ENCODE measurements around the gene JAK3.

The JAK3 gene

DNA sequence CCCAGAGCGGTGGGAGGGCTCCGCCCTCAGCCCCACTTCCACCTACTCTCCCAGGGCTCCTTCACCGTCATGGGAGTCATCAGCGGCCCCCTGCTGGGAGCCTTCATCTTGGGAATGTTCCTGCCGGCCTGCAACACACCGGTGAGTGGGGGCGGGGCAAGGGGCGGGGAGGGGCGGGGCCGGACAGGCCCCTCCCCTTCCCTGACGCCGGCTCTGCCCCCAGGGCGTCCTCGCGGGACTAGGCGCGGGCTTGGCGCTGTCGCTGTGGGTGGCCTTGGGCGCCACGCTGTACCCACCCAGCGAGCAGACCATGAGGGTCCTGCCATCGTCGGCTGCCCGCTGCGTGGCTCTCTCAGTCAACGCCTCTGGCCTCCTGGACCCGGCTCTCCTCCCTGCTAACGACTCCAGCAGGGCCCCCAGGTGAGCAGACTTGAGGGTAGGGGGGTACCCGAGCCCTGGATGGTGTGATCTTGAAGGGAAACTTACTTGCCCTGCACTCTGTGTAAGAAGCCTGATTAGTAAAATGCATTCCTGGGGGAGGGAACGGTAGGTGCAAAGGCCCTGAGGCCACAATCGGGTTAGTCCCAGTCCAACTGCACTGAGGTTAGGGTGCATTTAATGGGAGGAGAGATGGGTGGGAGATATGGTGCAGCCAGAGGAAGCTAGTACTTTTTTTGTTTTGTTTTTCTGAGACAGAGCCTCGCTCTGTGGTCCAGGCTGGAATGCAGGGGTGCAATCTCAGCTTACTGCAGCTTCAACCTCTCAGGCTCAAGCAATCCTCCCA, 36.0 kb upstream of the JAK3 start:
- TF ChIP-seq CEBPB (IDR thresholded peaks at IDR 0.05) (no peak), EP300 (IDR thresholded peaks at IDR 0.05; ENCODE audit: borderline replicate concordance) (no peak), TEAD4 (IDR thresholded peaks at IDR 0.05) (no peak), ZBTB7A (IDR thresholded peaks at IDR 0.05; ENCODE audit: low read depth) (no peak), NFIC (IDR thresholded peaks at IDR 0.05) (no peak), TAF1 (IDR thresholded peaks at IDR 0.05; ENCODE audit: low read depth) (no peak), YY1 (IDR thresholded peaks at IDR 0.05; ENCODE audit: low read depth) (no peak), CREB1 (IDR thresholded peaks at IDR 0.05; ENCODE audit: low read depth) (no peak), REST (IDR thresholded peaks at IDR 0.05; ENCODE audit: low read depth) (no peak), EGR1 (IDR thresholded peaks at IDR 0.05) (no peak), FOXM1 (IDR thresholded peaks at IDR 0.05; ENCODE audit: borderline replicate concordance, low read depth) (no peak), TCF12 (IDR thresholded peaks at IDR 0.05; ENCODE audit: low read depth) (no peak), RAD21 (IDR thresholded peaks at IDR 0.05; ENCODE audit: low read depth) (no peak)
- TF ChIP-seq, protein P1, sequence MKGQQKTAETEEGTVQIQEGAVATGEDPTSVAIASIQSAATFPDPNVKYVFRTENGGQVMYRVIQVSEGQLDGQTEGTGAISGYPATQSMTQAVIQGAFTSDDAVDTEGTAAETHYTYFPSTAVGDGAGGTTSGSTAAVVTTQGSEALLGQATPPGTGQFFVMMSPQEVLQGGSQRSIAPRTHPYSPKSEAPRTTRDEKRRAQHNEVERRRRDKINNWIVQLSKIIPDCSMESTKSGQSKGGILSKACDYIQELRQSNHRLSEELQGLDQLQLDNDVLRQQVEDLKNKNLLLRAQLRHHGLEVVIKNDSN (IDR thresholded peaks at IDR 0.05) = no peak
- TF ChIP-seq, protein P2, sequence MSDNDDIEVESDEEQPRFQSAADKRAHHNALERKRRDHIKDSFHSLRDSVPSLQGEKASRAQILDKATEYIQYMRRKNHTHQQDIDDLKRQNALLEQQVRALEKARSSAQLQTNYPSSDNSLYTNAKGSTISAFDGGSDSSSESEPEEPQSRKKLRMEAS (IDR thresholded peaks at IDR 0.05) = no peak

- TF ChIP-seq FOXM1 (IDR thresholded peaks at IDR 0.05; ENCODE audit: borderline replicate concordance, low read depth) (no peak), CREB1 (IDR thresholded peaks at IDR 0.05; ENCODE audit: low read depth) (no peak), REST (IDR thresholded peaks at IDR 0.05; ENCODE audit: low read depth) (no peak)
Measured at GRCh38 chr19:17881701-17882100, 33.9 kb upstream of the JAK3 start.

- TF ChIP-seq, protein P2 (IDR thresholded peaks at IDR 0.05) = no peak
- no peak for TF ChIP-seq TCF12 (IDR thresholded peaks at IDR 0.05; ENCODE audit: low read depth)
- TF ChIP-seq ZBTB7A (IDR thresholded peaks at IDR 0.05; ENCODE audit: low read depth) = no peak
- no peak for TF ChIP-seq TAF1 (IDR thresholded peaks at IDR 0.05; ENCODE audit: low read depth)
- no peak for TF ChIP-seq EGR1 (IDR thresholded peaks at IDR 0.05)
- TF ChIP-seq EP300 (IDR thresholded peaks at IDR 0.05; ENCODE audit: borderline replicate concordance) = no peak
- TF ChIP-seq FOXM1 (IDR thresholded peaks at IDR 0.05; ENCODE audit: borderline replicate concordance, low read depth) = no peak
- no peak for TF ChIP-seq TEAD4 (IDR thresholded peaks at IDR 0.05)
Measured at GRCh38 chr19:17879466-17879865, 31.7 kb upstream of the JAK3 start.

DNA sequence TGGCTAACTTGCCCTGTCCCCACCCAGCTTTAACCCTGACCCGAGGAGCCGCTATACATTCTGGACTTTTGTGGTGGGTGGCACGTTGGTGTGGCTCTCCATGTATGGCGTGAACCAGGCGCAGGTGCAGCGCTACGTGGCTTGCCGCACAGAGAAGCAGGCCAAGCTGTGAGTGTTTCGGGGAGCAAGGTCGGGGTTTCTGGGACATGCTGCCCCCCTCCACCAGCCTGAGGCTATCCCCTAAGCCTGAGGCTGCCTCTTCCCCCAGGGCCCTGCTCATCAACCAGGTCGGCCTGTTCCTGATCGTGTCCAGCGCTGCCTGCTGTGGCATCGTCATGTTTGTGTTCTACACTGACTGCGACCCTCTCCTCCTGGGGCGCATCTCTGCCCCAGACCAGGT, 29.9 kb upstream of the JAK3 start:
- TF ChIP-seq TEAD4 (IDR thresholded peaks at IDR 0.05) = no peak

- no peak for TF ChIP-seq FOXM1 (IDR thresholded peaks at IDR 0.05; ENCODE audit: borderline replicate concordance, low read depth)
- TF ChIP-seq CREB1 (IDR thresholded peaks at IDR 0.05; ENCODE audit: low read depth) = no peak
- TF ChIP-seq EGR1 (IDR thresholded peaks at IDR 0.05) = no peak
- TF ChIP-seq REST (IDR thresholded peaks at IDR 0.05; ENCODE audit: low read depth) = no peak
- TF ChIP-seq TEAD4 (IDR thresholded peaks at IDR 0.05) = no peak
Measured at GRCh38 chr19:17874758-17875135, 27.0 kb upstream of the JAK3 start.
